H1 (cell line): Measurements from ENCODE around the gene MSH5. TPM values are rescaled to one million over a fixed set of nuclear protein-coding genes. Genes with fewer than 3 reads are reported as not detected.

ENCODE experiments used
- CTCF ChIA-PET: fragments of 300-600 bp; sonication (Branson Sonifier 250); formaldehyde crosslinking; loops from one replicate; lab custom pipeline; 2021; ENCODE audit not compliant: partially characterized antibody; lab: Charles Lee
- POLR2A ChIA-PET: fragments of 300-600 bp; sonication (Branson Sonifier 250); formaldehyde crosslinking; loops from one replicate; lab custom pipeline; 2021; ENCODE audit warnings: inconsistent platforms; ENCODE audit not compliant: partially characterized antibody; lab: Charles Lee
- DNase-seq, 2 experiments: peaks; one replicate each; pipeline versions ENCODE4 v3.0.0 to v3.0.0-alpha.2; 2010 to 2022; ENCODE audit warnings: low spot score in 2 of 2, low read depth in 1 of 2, mixed read lengths in 1 of 2
- FAIRE-seq: peaks from 2 replicates; lab custom pipeline; 2011; peaks lifted over from hg19 to GRCh38; lab: Jason Lieb, UNC
- H2AFZ ChIP-seq: 2 replicates; pipeline ENCODE4 v1.8.1; 2012; ENCODE audit warnings: low read length, inconsistent platforms
- H2AK5ac ChIP-seq: 2 replicates; pipeline ENCODE4 v1.6.1; 2013; ENCODE audit warnings: low read depth, low read length
- H2BK120ac ChIP-seq: replicated peaks from 2 replicates; pipeline ENCODE3; 2013; ENCODE audit warnings: low read depth, low read length, inconsistent platforms
- H2BK12ac ChIP-seq: 2 replicates; pipeline ENCODE4 v1.6.1; 2013; ENCODE audit warnings: low read depth, low read length
- H2BK15ac ChIP-seq: 2 replicates; pipeline ENCODE4 v1.6.1; 2013; ENCODE audit warnings: low read length
- H2BK20ac ChIP-seq: 2 replicates; pipeline ENCODE4 v1.6.1; 2013; ENCODE audit warnings: low read length
- H2BK5ac ChIP-seq: 2 replicates; pipeline ENCODE4 v1.6.1; 2013; ENCODE audit warnings: low read depth, low read length
- H3K14ac ChIP-seq: 2 replicates; pipeline ENCODE4 v1.6.1; 2013; ENCODE audit warnings: inconsistent platforms; ENCODE audit not compliant: insufficient read length
- H3K18ac ChIP-seq: 2 replicates; pipeline ENCODE4 v1.6.1; 2013; ENCODE audit warnings: low read length; ENCODE audit errors: extremely low read depth
- H3K23ac ChIP-seq: 2 replicates; pipeline ENCODE4 v1.6.1; 2013; ENCODE audit warnings: inconsistent platforms; ENCODE audit not compliant: insufficient read length
- H3K23me2 ChIP-seq: 2 replicates; pipeline ENCODE4 v1.6.1; 2013; ENCODE audit warnings: low read depth, low read length
- H3K27ac ChIP-seq: 2 replicates; pipeline ENCODE4 v1.6.1; 2011; ENCODE audit warnings: low read depth, low read length, inconsistent platforms
- H3K27me3 ChIP-seq, 4 experiments: replicated peaks in 1 of 4; 1 replicate in 1 of 4; 2 replicates in 3 of 4; pipeline versions ENCODE4 v1.6.1 to v1.8.1; 2011 to 2013; ENCODE audit warnings: low read length in 3 of 4, mild to moderate bottlenecking in 3 of 4, inconsistent platforms in 2 of 4, mixed read lengths in 2 of 4, moderate library complexity in 1 of 4; ENCODE audit not compliant: control insufficient read depth in 3 of 4, insufficient read depth in 3 of 4; ENCODE audit errors: extremely low read depth in 1 of 4
- H3K36me3 ChIP-seq, 4 experiments: 2 replicates each; pipeline versions ENCODE4 v1.6.1 to v1.8.1; 2011 to 2013; ENCODE audit warnings: mild to moderate bottlenecking in 4 of 4, low read length in 3 of 4, moderate library complexity in 2 of 4, control low read depth in 1 of 4, inconsistent platforms in 1 of 4; ENCODE audit not compliant: insufficient read depth in 4 of 4, control insufficient read depth in 2 of 4
- H3K4ac ChIP-seq: replicated peaks from 2 replicates; pipeline ENCODE3; 2013; ENCODE audit warnings: low read length, low read depth, mixed read lengths, inconsistent platforms; ENCODE audit not compliant: insufficient read length
- H3K4me1 ChIP-seq, 4 experiments: replicated peaks in 1 of 4; 1 replicate in 1 of 4; 2 replicates in 3 of 4; pipeline versions ENCODE4 v1.6.1 to v1.8.1; 2011 to 2013; ENCODE audit warnings: low read length in 3 of 4, inconsistent platforms in 2 of 4, mixed read lengths in 1 of 4; ENCODE audit not compliant: insufficient read depth in 4 of 4, control insufficient read depth in 3 of 4
- H3K4me2 ChIP-seq, 2 experiments: 2 replicates each; pipeline versions ENCODE4 v1.6.1 to v1.8.1; 2011 to 2013; ENCODE audit warnings: low read depth in 2 of 2, low read length in 2 of 2, control low read depth in 1 of 2, inconsistent platforms in 1 of 2, mild to moderate bottlenecking in 1 of 2; ENCODE audit not compliant: insufficient read depth in 1 of 2
- H3K4me3 ChIP-seq, 4 experiments: fragments of 200-600, 300-600 bp in 1 of 4; sonication (generic), shearing (Covaris generic), sonication (Bioruptor Twin) in 1 of 4; 2 replicates each; pipeline versions ENCODE4 v1.5.1 to v1.8.1; 2011 to 2016; ENCODE audit warnings: low read length in 4 of 4, low read depth in 3 of 4, control low read depth in 2 of 4, inconsistent platforms in 2 of 4, mild to moderate bottlenecking in 2 of 4, mixed read lengths in 1 of 4, moderate library complexity in 1 of 4; ENCODE audit not compliant: insufficient read depth in 2 of 4; ENCODE audit errors: extremely low read depth in 1 of 4
- H3K56ac ChIP-seq: replicated peaks from 2 replicates; pipeline ENCODE3; 2013; ENCODE audit warnings: low read depth, mild to moderate bottlenecking, mixed read lengths, low read length, inconsistent platforms; ENCODE audit not compliant: insufficient read length
- H3K79me1 ChIP-seq: 2 replicates; pipeline ENCODE4 v1.6.1; 2013; ENCODE audit warnings: low read depth, low read length, control low read depth
- H3K79me2 ChIP-seq, 2 experiments: 2 replicates each; pipeline versions ENCODE4 v1.6.1 to v1.8.1; 2012 to 2013; ENCODE audit warnings: low read length in 2 of 2, mild to moderate bottlenecking in 2 of 2, inconsistent platforms in 1 of 2; ENCODE audit not compliant: insufficient read depth in 2 of 2, control insufficient read depth in 1 of 2
- H3K9ac ChIP-seq, 4 experiments: replicated peaks in 1 of 4; 1 replicate in 1 of 4; 2 replicates in 3 of 4; pipeline versions ENCODE4 v1.6.1 to v1.8.1; 2011 to 2013; ENCODE audit warnings: low read depth in 3 of 4, low read length in 3 of 4, control low read depth in 2 of 4, mild to moderate bottlenecking in 2 of 4, moderate library complexity in 2 of 4, inconsistent platforms in 1 of 4; ENCODE audit errors: extremely low read depth in 1 of 4
- H3K9me3 ChIP-seq, 2 experiments: 2 replicates each; pipeline versions ENCODE4 v1.6.1 to v1.8.1; 2012 to 2013; ENCODE audit warnings: mild to moderate bottlenecking in 2 of 2, moderate library complexity in 2 of 2, control low read depth in 1 of 2, inconsistent platforms in 1 of 2, low read depth in 1 of 2, low read length in 1 of 2, mixed read lengths in 1 of 2; ENCODE audit not compliant: insufficient read depth in 2 of 2
- H4K20me1 ChIP-seq, 2 experiments: replicated peaks in 1 of 2; 2 replicates each; pipeline versions ENCODE3 to v1.8.1; 2011 to 2013; ENCODE audit warnings: inconsistent platforms in 2 of 2, low read length in 2 of 2, mild to moderate bottlenecking in 1 of 2; ENCODE audit not compliant: insufficient read depth in 2 of 2, control insufficient read depth in 1 of 2
- H4K5ac ChIP-seq: 2 replicates; pipeline ENCODE4 v1.6.1; 2013; ENCODE audit warnings: low read length, low read depth, mixed read lengths, inconsistent platforms; ENCODE audit not compliant: insufficient read length
- H4K8ac ChIP-seq: 2 replicates; pipeline ENCODE4 v1.8.0; 2013; ENCODE audit warnings: mild to moderate bottlenecking, moderate library complexity, low read length, inconsistent platforms; ENCODE audit not compliant: insufficient read depth; ENCODE audit errors: extremely low read depth
- H4K91ac ChIP-seq: replicated peaks from 2 replicates; pipeline ENCODE3; 2013; ENCODE audit warnings: low read length, mixed read lengths, inconsistent platforms; ENCODE audit not compliant: insufficient read length
- CBX5 ChIP-seq: fragments of 300-800, 300-1000 bp; sonication (generic); IDR thresholded peaks from 2 replicates; pipeline ENCODE4 v1.7.1; 2016; ENCODE audit warnings: antibody characterized with exemption, low read length, low read depth
- CEBPB ChIP-seq: IDR thresholded peaks from 2 replicates; pipeline ENCODE4 v1.6.1; 2012; ENCODE audit warnings: low read depth, low read length
- EP300 ChIP-seq, 2 experiments: IDR thresholded peaks; 1 replicate in 1 of 2; 2 replicates in 1 of 2; pipeline ENCODE4 v1.6.1; 2011 to 2012; ENCODE audit warnings: low read depth in 2 of 2, low read length in 2 of 2, mild to moderate bottlenecking in 2 of 2, borderline replicate concordance in 1 of 2, inconsistent platforms in 1 of 2, moderate library complexity in 1 of 2
- GABPA ChIP-seq: IDR thresholded peaks from 2 replicates; pipeline ENCODE4 v1.6.1; 2011; ENCODE audit warnings: mild to moderate bottlenecking, low read length, moderate library complexity, borderline replicate concordance; ENCODE audit not compliant: insufficient read depth
- HDAC2 ChIP-seq, 2 experiments: fragments of 300-600 bp in 1 of 2; sonication (generic) in 1 of 2; IDR thresholded peaks; 2 replicates each; pipeline ENCODE4 v1.6.1; 2011 to 2012; ENCODE audit warnings: low read depth in 2 of 2, low read length in 2 of 2, mild to moderate bottlenecking in 2 of 2, moderate library complexity in 2 of 2, borderline replicate concordance in 1 of 2, inconsistent platforms in 1 of 2
- NRF1 ChIP-seq: IDR thresholded peaks from 2 replicates; pipeline ENCODE4 v1.6.1; 2011; ENCODE audit warnings: mild to moderate bottlenecking, low read depth, low read length, improper control_type of control experiment
- POU5F1 ChIP-seq: IDR thresholded peaks from 2 replicates; pipeline ENCODE4 v1.6.1; 2011; ENCODE audit warnings: low read depth, mild to moderate bottlenecking, low read length, moderate library complexity
- RAD21 ChIP-seq, 2 experiments: IDR thresholded peaks in 1 of 2; conservative IDR thresholded peaks in 1 of 2; 2 replicates each; pipeline ENCODE4 v1.6.1; 2011; ENCODE audit warnings: low read depth in 2 of 2, low read length in 2 of 2, improper control_type of control experiment in 1 of 2, inconsistent platforms in 1 of 2, mild to moderate bottlenecking in 1 of 2, moderate library complexity in 1 of 2
- SAP30 ChIP-seq: fragments of 300-600 bp; sonication (generic); IDR thresholded peaks from 2 replicates; pipeline ENCODE4 v1.7.1; 2012; ENCODE audit warnings: low read length, moderate library complexity, mild to moderate bottlenecking, inconsistent platforms; ENCODE audit not compliant: insufficient read depth, insufficient replicate concordance
- YY1 ChIP-seq: IDR thresholded peaks from 2 replicates; pipeline ENCODE4 v1.6.1; 2011; ENCODE audit warnings: low read depth, mild to moderate bottlenecking, low read length
- WGBS, 2 experiments: shearing (Covaris generic) in 1 of 2; methylation state at CpG; one replicate each; pipeline versions ENCODE4 v1.1.6 to v1.1.7; 2013 to 2015; ENCODE audit warnings: low lambda C conversion rate in 2 of 2, mixed read lengths in 2 of 2, inconsistent platforms in 1 of 2, low coverage in 1 of 2, missing lambda C conversion rate in 1 of 2; ENCODE audit not compliant: insufficient replicate concordance in 2 of 2, insufficient coverage in 1 of 2, insufficient read length in 1 of 2; ENCODE audit errors: extremely low coverage in 1 of 2, missing lambda C conversion rate in 1 of 2; 5-methylcytosine and 5-hydroxymethylcytosine counted together
- polyA plus RNA-seq, 7 experiments: library from polyadenylated mRNA; depleted of rRNA in 3 of 7; stranded (reverse) in 5 of 7; unstranded in 2 of 7; fragments of >200 nt in 5 of 7; fragments of 200-250 nt in 2 of 7; gene quantifications; 1 replicate in 5 of 7; 2 replicates in 1 of 7; 4 replicates in 1 of 7; pipeline versions ENCODE4 v1.2.1 to v1.2.3, GENCODE V29; 2011 to 2013; ENCODE audit warnings: missing spikeins in 2 of 7, mixed read lengths in 2 of 7
- total RNA-seq: library from RNA; stranded (reverse); fragmentation: NEBNext Ultra II Directional; extraction: Animal tissue kit (Norgen Biotek cat#: 25700); gene quantifications from 2 replicates; pipeline ENCODE4 v1.2.1, GENCODE V29; 2021

Gene MSH5
- total and polyA plus RNA-seq, 2 of the 8 experiments (the other 6 are each of a cell fraction or from before 2014, with no cell fraction given): 25.3 to 26.5 TPM

DNA sequence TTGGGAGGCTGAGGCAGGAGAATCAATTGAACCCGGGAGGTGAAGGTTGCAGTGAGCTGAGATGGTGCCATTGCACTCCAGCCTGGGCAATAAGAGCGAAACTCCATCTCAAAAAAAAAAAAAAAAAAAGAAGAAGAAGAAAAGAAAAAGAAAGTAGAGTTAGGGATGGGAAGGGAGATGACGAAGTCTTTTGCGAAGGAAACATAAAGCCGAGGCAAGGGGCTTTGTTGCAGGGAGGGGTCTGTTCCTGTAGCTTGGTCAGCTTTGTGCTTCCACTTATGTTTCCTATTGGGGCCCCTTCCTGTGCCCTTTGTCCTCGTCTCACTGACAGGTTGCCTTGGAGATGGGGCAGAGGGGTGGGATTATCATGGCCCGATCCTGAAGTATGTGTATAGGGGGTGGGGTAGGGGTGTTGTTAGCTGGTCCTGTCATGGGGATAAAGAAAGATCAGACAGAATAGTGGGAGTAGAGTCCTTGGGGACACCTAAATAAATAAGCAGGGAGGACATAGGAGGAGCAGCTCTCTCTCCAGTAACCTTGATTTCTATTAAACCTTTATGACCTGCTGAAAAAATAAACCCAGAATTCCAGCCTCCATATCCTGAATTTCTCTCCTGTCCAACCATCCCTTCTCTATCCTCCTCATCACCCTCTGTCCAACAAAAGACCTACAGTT is 2.4 kb upstream of the MSH5 start:
- no peaks in the 10 kb centered on the region; a peak in 1 of 4 replicates for H3K9me3 ChIP-seq
- peak overlapping the region; percentile 10 for H2BK120ac ChIP-seq
- peak overlapping the region in 1 of 4 experiments; percentile 82; a peak in 3 of 8 replicates for H3K4me3 ChIP-seq
- ChIA-PET CTCF (interaction anchor here (0.6 to 5.9 kb wide), 27 partner anchors 9 to 381 kb away, joined by 3 to 52 read pairs (median 4); partner anchors contain the start of genes APOM, DDAH2, HSPA1B and LY6G6D), POLR2A (interaction anchor here (0.8 to 8.7 kb wide), 17 partner anchors 7 to 196 kb away, joined by 3 to 73 read pairs (median 9); partner anchors contain the start of genes ABHD16A, BAG6, DDAH2 and DDX39B)
- H2BK15ac ChIP-seq: no peak overlapping the region
- H3K56ac ChIP-seq: peak overlapping the region; percentile 5
- no peak overlapping the region for H2AK5ac ChIP-seq
- H3K4me2 ChIP-seq: peak overlapping the region; percentile 52 to 99; a peak in 3 of 4 replicates
- peaks cover 20% of the 10 kb centered on the region for H3K23me2 ChIP-seq
- H3K4me1 ChIP-seq: peaks cover 23 to 29% (median 25%) of the 10 kb centered on the region in 4 experiments
- H2BK5ac ChIP-seq: no peak overlapping the region
- H2BK20ac ChIP-seq: no peak overlapping the region
- H4K91ac ChIP-seq: peak overlapping the region; percentile 67
- 0 out of 2 replicates have a peak overlapping the region, but pooled peaks have one; percentile 31 for H3K27ac ChIP-seq
- peaks cover 8% of the 10 kb centered on the region; the same call in 1 of the 2 replicates for H3K79me1 ChIP-seq
- H3K18ac ChIP-seq: no peak overlapping the region; the same call in 1 of the 2 replicates
- H3K27me3 ChIP-seq: no peaks in the 10 kb centered on the region
- H3K4ac ChIP-seq: no peak overlapping the region
- peaks cover 0 to 26% of the 10 kb centered on the region in 2 experiments; a peak in 2 of 4 replicates for H3K79me2 ChIP-seq
- H3K36me3 ChIP-seq: peaks cover 7 to 23% (median 11%) of the 10 kb centered on the region in 4 experiments
- peaks cover 4% of the 10 kb centered on the region in 2 experiments for H4K20me1 ChIP-seq
- H4K8ac ChIP-seq: no peak overlapping the region
- H3K9ac ChIP-seq: no peak overlapping the region
- WGBS, 2 experiments: 63 to 100% methylated on average over 2 to 6 of the region's 7 CpGs
- 0 out of 2 replicates have a peak overlapping the region, but pooled peaks have one; percentile 98 for H2BK12ac ChIP-seq
- no peak overlapping the region for H3K14ac ChIP-seq
- 0 out of 2 replicates have a peak overlapping the region, but pooled peaks have one; percentile 86 for H2AFZ ChIP-seq
- FAIRE-seq (no peak), DNase-seq (peak in 1 of 2 experiments; percentile 49)
- no peak overlapping the region for H4K5ac ChIP-seq
- H3K23ac ChIP-seq: no peak overlapping the region
- no peak for TF ChIP-seq EP300 (IDR thresholded peaks at IDR 0.05; ENCODE audit: borderline replicate concordance in 1 of 2, low read depth in 2 of 2, low read length in 2 of 2)
- no peak for TF ChIP-seq RAD21 (IDR thresholded peaks at IDR 0.05 in 1 of 2, conservative IDR thresholded peaks at IDR 0.05 in 1 of 2; ENCODE audit: low read depth in 2 of 2, low read length in 2 of 2)
- TF ChIP-seq CEBPB: no peak
- TF ChIP-seq CBX5: no peak
- no peak for TF ChIP-seq YY1
- no peak for TF ChIP-seq NRF1
- no peak for TF ChIP-seq HDAC2 (IDR thresholded peaks at IDR 0.05; ENCODE audit: borderline replicate concordance in 1 of 2, low read depth in 2 of 2, low read length in 2 of 2)
- TF ChIP-seq SAP30: no peak
- no peak for TF ChIP-seq GABPA
- no peak for TF ChIP-seq POU5F1
